HAP-1 (cell line): ENCODE results near the gene BTRC.
A peak's percentile ranks its signal among the peaks of the same experiment; 100 is the strongest.

Experiments used
- DNase-seq, 2 experiments: peaks; one replicate each; pipeline ENCODE4 v3.0.0-alpha.2; 2016 to 2020; ENCODE audit warnings: low spot score in 2 of 2
- H3K27me3 ChIP-seq: fragments of 250-450 bp; sonication (Bioruptor Pico); 2 replicates; pipeline ENCODE4 v1.5.1; 2020; ENCODE audit warnings: low read depth, mild to moderate bottlenecking, moderate library complexity
- H3K36me3 ChIP-seq: fragments of 250-450 bp; sonication (Bioruptor Pico); replicated peaks from 2 replicates; pipeline ENCODE4 v1.5.1; 2020; ENCODE audit warnings: mild to moderate bottlenecking
- H3K4me1 ChIP-seq: fragments of 250-450 bp; sonication (Bioruptor Pico); 2 replicates; pipeline ENCODE4 v1.5.1; 2020; ENCODE audit warnings: mild to moderate bottlenecking
- H3K4me3 ChIP-seq: fragments of 250-450 bp; sonication (Bioruptor Pico); 2 replicates; pipeline ENCODE4 v1.5.1; 2020; ENCODE audit warnings: mild to moderate bottlenecking, moderate library complexity
- H3K9me3 ChIP-seq: fragments of 250-450 bp; sonication (Bioruptor Pico); 2 replicates; pipeline ENCODE4 v1.5.1; 2020; ENCODE audit warnings: mild to moderate bottlenecking, moderate library complexity
- in situ Hi-C: fragments of 300-500 bp; cut with MboI; formaldehyde crosslinking; loops from 3 replicates; pipeline ENCODE4 v1.14.3; 2020; ENCODE audit warnings: low sequenced_read_pairs, inconsistent platforms, mixed read lengths

Gene BTRC

GRCh38 chr10:101570428-101571270 is 216.7 kb downstream of the BTRC start:
- H3K27me3 ChIP-seq, result no peaks in the 10 kb centered on the region
- peak overlapping the region; percentile 73 for H3K4me3 ChIP-seq
- in situ Hi-C loops, result loop anchor here (5.0 kb wide), 1 partner anchor 358 kb away; no protein-coding TSS in a partner anchor
- H3K4me1 ChIP-seq, result peaks cover 6% of the 10 kb centered on the region
- no peaks in the 10 kb centered on the region for H3K36me3 ChIP-seq
- DNase-seq, result no peak
- 0 out of 2 replicates have a peak, but pooled peaks cover 2% of the 10 kb centered on the region for H3K9me3 ChIP-seq

- in situ Hi-C loops, result loop anchor here (5.0 kb wide), 1 partner anchor 359 kb away; no protein-coding TSS in a partner anchor
- Histone ChIP-seq H3K4me1 (peaks cover 6% of the 10 kb centered on the region), H3K36me3 (no peaks in the 10 kb centered on the region), H3K9me3 (0 out of 2 replicates have a peak, but pooled peaks cover 2% of the 10 kb centered on the region), H3K27me3 (no peaks in the 10 kb centered on the region), H3K4me3 (no peak overlapping the region)
- no peak for DNase-seq
Observed at GRCh38 chr10:101571271-101571925, 217.4 kb downstream of the BTRC start.

- Histone ChIP-seq H3K4me1 (peaks cover 6% of the 10 kb centered on the region), H3K36me3 (no peaks in the 10 kb centered on the region), H3K27me3 (no peaks in the 10 kb centered on the region), H3K4me3 (no peak overlapping the region), H3K9me3 (0 out of 2 replicates have a peak, but pooled peaks cover 2% of the 10 kb centered on the region)
- in situ Hi-C loops, result loop anchor here (5.0 kb wide), 1 partner anchor 360 kb away; no protein-coding TSS in a partner anchor
- no peak for DNase-seq
Observed at GRCh38 chr10:101572126-101572525, 218.2 kb downstream of the BTRC start.

GRCh38 chr10:101572785-101573184 is 218.8 kb downstream of the BTRC start:
- in situ Hi-C loops, result loop anchor here (5.0 kb wide), 1 partner anchor 360 kb away; no protein-coding TSS in a partner anchor
- H3K9me3 ChIP-seq, result 0 out of 2 replicates have a peak, but pooled peaks cover 2% of the 10 kb centered on the region

GRCh38 chr10:101573885-101574753 is 220.2 kb downstream of the BTRC start:
- H3K4me1 ChIP-seq, result peaks cover 6% of the 10 kb centered on the region

More at GRCh38 chr10:101572785-101573184, 218.8 kb downstream of the BTRC start:
- no peaks in the 10 kb centered on the region for H3K36me3 ChIP-seq
- H3K4me3 ChIP-seq, result no peak overlapping the region
- no peaks in the 10 kb centered on the region for H3K27me3 ChIP-seq
- DNase-seq, result no peak
- H3K4me1 ChIP-seq, result peaks cover 6% of the 10 kb centered on the region

GRCh38 chr10:101575091-101575490 is 221.1 kb downstream of the BTRC start:
- Histone ChIP-seq H3K36me3 (peaks cover 13% of the 10 kb centered on the region), H3K4me1 (peaks cover 2% of the 10 kb centered on the region; the same call in 1 of the 2 replicates), H3K9me3 (0 out of 2 replicates have a peak, but pooled peaks cover 2% of the 10 kb centered on the region), H3K4me3 (no peak overlapping the region), H3K27me3 (no peaks in the 10 kb centered on the region)
- in situ Hi-C loops, result no loop called here
- DNase-seq, result no peak

More at GRCh38 chr10:101573885-101574753, 220.2 kb downstream of the BTRC start:
- Histone ChIP-seq H3K36me3 (peaks cover 4% of the 10 kb centered on the region; the same call in 1 of the 2 replicates), H3K9me3 (0 out of 2 replicates have a peak, but pooled peaks cover 2% of the 10 kb centered on the region), H3K4me3 (no peak overlapping the region), H3K27me3 (no peaks in the 10 kb centered on the region)
- DNase-seq, result no peak
- in situ Hi-C loops, result loop anchor here (5.0 kb wide), 1 partner anchor 362 kb away; no protein-coding TSS in a partner anchor

- no peak for DNase-seq
Observed at GRCh38 chr10:101575580-101576210, 221.7 kb downstream of the BTRC start.

GRCh38 chr10:101576211-101576863 is 222.4 kb downstream of the BTRC start:
- Histone ChIP-seq H3K4me3 (no peak overlapping the region), H3K4me1 (no peaks in the 10 kb centered on the region), H3K27me3 (no peaks in the 10 kb centered on the region), H3K9me3 (0 out of 2 replicates have a peak, but pooled peaks cover 2% of the 10 kb centered on the region), H3K36me3 (peaks cover 22% of the 10 kb centered on the region)
- in situ Hi-C loops, result no loop called here
- no peak for DNase-seq

More at GRCh38 chr10:101575580-101576210, 221.7 kb downstream of the BTRC start:
- no peaks in the 10 kb centered on the region for H3K27me3 ChIP-seq
- no peaks in the 10 kb centered on the region for H3K4me1 ChIP-seq
- H3K36me3 ChIP-seq, result peaks cover 19% of the 10 kb centered on the region
- 0 out of 2 replicates have a peak, but pooled peaks cover 2% of the 10 kb centered on the region for H3K9me3 ChIP-seq
- no peak overlapping the region for H3K4me3 ChIP-seq
- in situ Hi-C loops, result no loop called here

GRCh38 chr10:101577121-101577871 is 223.3 kb downstream of the BTRC start:
- Histone ChIP-seq H3K36me3 (peaks cover 24% of the 10 kb centered on the region), H3K4me1 (no peaks in the 10 kb centered on the region), H3K4me3 (no peak overlapping the region), H3K9me3 (0 out of 2 replicates have a peak, but pooled peaks cover 2% of the 10 kb centered on the region), H3K27me3 (no peaks in the 10 kb centered on the region)
- in situ Hi-C loops, result no loop called here
- DNase-seq, result no peak

GRCh38 chr10:101578192-101578591 is 224.2 kb downstream of the BTRC start:
- in situ Hi-C loops, result no loop called here
- no peak overlapping the region for H3K4me3 ChIP-seq
- peaks cover 24% of the 10 kb centered on the region for H3K36me3 ChIP-seq
- no peaks in the 10 kb centered on the region for H3K9me3 ChIP-seq
- no peaks in the 10 kb centered on the region for H3K4me1 ChIP-seq
- no peaks in the 10 kb centered on the region for H3K27me3 ChIP-seq
- DNase-seq, result no peak

- Histone ChIP-seq H3K36me3 (peaks cover 24% of the 10 kb centered on the region), H3K4me3 (no peak overlapping the region), H3K9me3 (no peaks in the 10 kb centered on the region), H3K4me1 (no peaks in the 10 kb centered on the region), H3K27me3 (no peaks in the 10 kb centered on the region)
- in situ Hi-C loops, result no loop called here
- no peak for DNase-seq
Observed at GRCh38 chr10:101578803-101579515, 225.0 kb downstream of the BTRC start.
